Measurements from ENCODE around the gene CTXN1. TPM values are rescaled to one million over a fixed set of nuclear protein-coding genes. Genes with fewer than 3 reads are reported as not detected.

CTXN1 gene
- total and polyA plus RNA-seq, 2 donors (not counting 1 experiment from before 2014, with no cell fraction given): 0.66 to 0.85 TPM

DNA sequence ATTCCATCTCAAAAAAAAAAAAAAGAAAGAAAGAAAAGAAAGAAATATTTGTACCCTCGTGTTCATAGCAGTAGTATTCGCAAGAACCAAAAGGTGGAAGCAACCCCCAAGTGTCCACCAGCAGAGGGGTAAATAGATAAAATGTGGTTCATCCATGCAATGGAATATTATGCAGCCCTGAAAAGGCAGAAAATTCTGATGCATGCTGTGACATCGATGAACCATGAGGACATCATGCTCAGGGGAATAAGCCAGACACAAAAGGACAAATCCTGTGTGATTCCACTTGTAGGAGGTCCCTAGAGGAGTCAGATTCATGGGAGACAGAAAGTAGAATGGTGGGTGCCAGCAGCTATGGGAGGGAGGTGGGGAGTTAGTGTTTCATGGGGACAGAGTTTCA lies 44.0 kb downstream of the CTXN1 start:
- Histone ChIP-seq H3K27ac (ENCODE audit: insufficient read depth, low read length) (no peak overlapping the region), H3K9me3 (ENCODE audit: control insufficient read depth, insufficient read depth, low read depth, low read length) (no peaks in the 10 kb centered on the region), H3K4me2 (ENCODE audit: extremely low read depth, insufficient read depth, low read length) (no peak overlapping the region), H3K27me3 (ENCODE audit: control insufficient read depth, insufficient read depth, low read length) (no peaks in the 10 kb centered on the region), H3K36me3 (ENCODE audit: control insufficient read depth, insufficient read depth, low read length) (no peaks in the 10 kb centered on the region), H3K4me3 (replicated peaks in 1 of 4; ENCODE audit: control extremely low read depth in 1 of 4, insufficient read depth in 1 of 4, low read depth in 3 of 4, low read length in 4 of 4) (no peak overlapping the region), H4K20me1 (ENCODE audit: control insufficient read depth, extremely low read depth, insufficient read depth, low read length) (no peaks in the 10 kb centered on the region), H3K9ac (ENCODE audit: insufficient read depth, low read length) (no peak overlapping the region), H3K4me1 (ENCODE audit: control insufficient read depth, extremely low read depth, insufficient read depth, low read length) (no peaks in the 10 kb centered on the region), H2AFZ (ENCODE audit: low read length) (no peak overlapping the region), H3K79me2 (ENCODE audit: control insufficient read depth, insufficient read depth, low read length) (no peaks in the 10 kb centered on the region)
- TF ChIP-seq EZH2 (IDR thresholded peaks at IDR 0.05; ENCODE audit: low read length, missing control alignments): no peak
- TF ChIP-seq, protein P1, sequence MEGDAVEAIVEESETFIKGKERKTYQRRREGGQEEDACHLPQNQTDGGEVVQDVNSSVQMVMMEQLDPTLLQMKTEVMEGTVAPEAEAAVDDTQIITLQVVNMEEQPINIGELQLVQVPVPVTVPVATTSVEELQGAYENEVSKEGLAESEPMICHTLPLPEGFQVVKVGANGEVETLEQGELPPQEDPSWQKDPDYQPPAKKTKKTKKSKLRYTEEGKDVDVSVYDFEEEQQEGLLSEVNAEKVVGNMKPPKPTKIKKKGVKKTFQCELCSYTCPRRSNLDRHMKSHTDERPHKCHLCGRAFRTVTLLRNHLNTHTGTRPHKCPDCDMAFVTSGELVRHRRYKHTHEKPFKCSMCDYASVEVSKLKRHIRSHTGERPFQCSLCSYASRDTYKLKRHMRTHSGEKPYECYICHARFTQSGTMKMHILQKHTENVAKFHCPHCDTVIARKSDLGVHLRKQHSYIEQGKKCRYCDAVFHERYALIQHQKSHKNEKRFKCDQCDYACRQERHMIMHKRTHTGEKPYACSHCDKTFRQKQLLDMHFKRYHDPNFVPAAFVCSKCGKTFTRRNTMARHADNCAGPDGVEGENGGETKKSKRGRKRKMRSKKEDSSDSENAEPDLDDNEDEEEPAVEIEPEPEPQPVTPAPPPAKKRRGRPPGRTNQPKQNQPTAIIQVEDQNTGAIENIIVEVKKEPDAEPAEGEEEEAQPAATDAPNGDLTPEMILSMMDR (conservative IDR thresholded peaks at IDR 0.05 in 1 of 2, IDR thresholded peaks at IDR 0.05 in 1 of 2; ENCODE audit: low read depth in 1 of 2, low read length in 2 of 2): no peak
- no peak for DNase-seq (ENCODE audit: low read depth in 2 of 2)

DNA sequence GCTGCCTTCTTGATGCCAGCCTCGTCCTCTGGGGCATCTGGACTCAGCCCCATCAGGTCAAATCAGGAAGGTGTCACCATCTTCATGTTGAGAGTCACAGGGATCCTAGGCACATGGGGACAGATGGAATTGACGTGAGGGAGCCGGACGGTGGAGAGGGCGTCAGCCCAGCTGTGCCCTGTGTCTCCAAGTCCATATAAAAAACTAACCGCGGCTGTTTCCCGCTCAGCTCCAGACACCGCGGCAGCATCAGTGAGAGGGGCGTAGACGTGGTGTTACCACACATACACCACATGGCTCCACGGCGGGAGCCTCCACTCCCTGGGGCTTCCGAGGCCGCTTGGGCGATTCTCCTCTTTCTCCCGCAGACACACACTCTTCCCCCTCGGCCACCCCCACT lies 46.1 kb downstream of the CTXN1 start:
- Histone ChIP-seq H3K4me2 (ENCODE audit: extremely low read depth, insufficient read depth, low read length) (no peak overlapping the region), H3K4me1 (ENCODE audit: control insufficient read depth, extremely low read depth, insufficient read depth, low read length) (no peaks in the 10 kb centered on the region), H3K27me3 (ENCODE audit: control insufficient read depth, insufficient read depth, low read length) (peaks cover 4% of the 10 kb centered on the region), H3K9ac (ENCODE audit: insufficient read depth, low read length) (no peak overlapping the region), H4K20me1 (ENCODE audit: control insufficient read depth, extremely low read depth, insufficient read depth, low read length) (no peaks in the 10 kb centered on the region), H3K27ac (ENCODE audit: insufficient read depth, low read length) (no peak overlapping the region), H3K9me3 (ENCODE audit: control insufficient read depth, insufficient read depth, low read depth, low read length) (no peaks in the 10 kb centered on the region), H3K36me3 (ENCODE audit: control insufficient read depth, insufficient read depth, low read length) (no peaks in the 10 kb centered on the region), H3K79me2 (ENCODE audit: control insufficient read depth, insufficient read depth, low read length) (no peaks in the 10 kb centered on the region), H2AFZ (ENCODE audit: low read length) (no peak overlapping the region), H3K4me3 (replicated peaks in 1 of 4; ENCODE audit: control extremely low read depth in 1 of 4, insufficient read depth in 1 of 4, low read depth in 3 of 4, low read length in 4 of 4) (no peak overlapping the region)
- TF ChIP-seq, protein P1 (conservative IDR thresholded peaks at IDR 0.05 in 1 of 2, IDR thresholded peaks at IDR 0.05 in 1 of 2; ENCODE audit: low read depth in 1 of 2, low read length in 2 of 2): no peak
- TF ChIP-seq EZH2 (IDR thresholded peaks at IDR 0.05; ENCODE audit: low read length, missing control alignments): no peak
- DNase-seq (ENCODE audit: low read depth in 2 of 2): no peak

DNA sequence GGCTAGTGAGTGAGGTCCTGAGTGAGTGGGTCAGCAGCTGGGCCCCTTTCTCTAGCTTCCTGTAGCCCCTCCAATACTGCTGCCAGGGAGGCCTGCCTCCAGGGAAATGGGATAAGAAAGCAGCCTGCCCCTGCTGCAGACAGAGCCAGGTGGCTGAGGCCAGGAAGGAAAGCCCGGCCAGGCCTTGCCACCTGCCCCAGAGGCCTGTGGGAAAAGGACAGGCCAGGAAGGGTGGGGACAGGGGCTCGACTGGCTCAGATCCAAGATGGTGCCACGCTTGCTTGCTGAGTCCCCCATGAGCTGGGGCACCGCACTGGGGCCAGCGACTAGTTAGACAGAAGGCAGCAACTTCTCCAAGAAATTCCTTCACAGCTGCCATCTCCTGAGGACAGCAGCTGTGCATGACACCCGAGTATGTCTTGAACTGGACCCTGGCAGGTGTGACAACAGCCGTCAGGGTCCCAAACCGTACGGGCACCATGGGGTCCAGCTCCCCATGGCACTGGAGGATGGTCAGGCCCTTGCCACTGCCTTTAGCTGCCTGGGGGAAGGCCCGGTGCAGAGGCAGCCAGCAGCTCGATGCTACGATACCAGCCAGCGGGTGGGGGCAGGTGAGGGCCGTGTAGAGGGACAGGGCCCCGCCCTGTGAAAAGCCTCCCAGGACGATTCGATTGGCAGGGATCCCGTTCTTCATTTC lies 46.7 kb downstream of the CTXN1 start:
- Histone ChIP-seq H3K36me3 (ENCODE audit: control insufficient read depth, insufficient read depth, low read length) (no peaks in the 10 kb centered on the region), H3K9ac (ENCODE audit: insufficient read depth, low read length) (no peak overlapping the region), H3K27ac (ENCODE audit: insufficient read depth, low read length) (no peak overlapping the region), H3K4me2 (ENCODE audit: extremely low read depth, insufficient read depth, low read length) (no peak overlapping the region), H3K79me2 (ENCODE audit: control insufficient read depth, insufficient read depth, low read length) (no peaks in the 10 kb centered on the region), H4K20me1 (ENCODE audit: control insufficient read depth, extremely low read depth, insufficient read depth, low read length) (no peaks in the 10 kb centered on the region), H3K27me3 (ENCODE audit: control insufficient read depth, insufficient read depth, low read length) (peaks cover 7% of the 10 kb centered on the region), H3K9me3 (ENCODE audit: control insufficient read depth, insufficient read depth, low read depth, low read length) (no peaks in the 10 kb centered on the region), H2AFZ (ENCODE audit: low read length) (no peak overlapping the region), H3K4me1 (ENCODE audit: control insufficient read depth, extremely low read depth, insufficient read depth, low read length) (no peaks in the 10 kb centered on the region), H3K4me3 (replicated peaks in 1 of 4; ENCODE audit: control extremely low read depth in 1 of 4, insufficient read depth in 1 of 4, low read depth in 3 of 4, low read length in 4 of 4) (no peak overlapping the region)
- no peak for TF ChIP-seq EZH2 (IDR thresholded peaks at IDR 0.05; ENCODE audit: low read length, missing control alignments)
- TF ChIP-seq, protein P1 (conservative IDR thresholded peaks at IDR 0.05 in 1 of 2, IDR thresholded peaks at IDR 0.05 in 1 of 2; ENCODE audit: low read depth in 1 of 2, low read length in 2 of 2): no peak
- no peak for DNase-seq (ENCODE audit: low read depth in 2 of 2)
